ENCODE data around the gene RNF150. TPM values are rescaled to one million over a fixed set of nuclear protein-coding genes. Genes with fewer than 3 reads are reported as not detected.

The RNF150 gene
- total RNA-seq, 1 experiment from 2014 or later: 4.4 TPM

DNA sequence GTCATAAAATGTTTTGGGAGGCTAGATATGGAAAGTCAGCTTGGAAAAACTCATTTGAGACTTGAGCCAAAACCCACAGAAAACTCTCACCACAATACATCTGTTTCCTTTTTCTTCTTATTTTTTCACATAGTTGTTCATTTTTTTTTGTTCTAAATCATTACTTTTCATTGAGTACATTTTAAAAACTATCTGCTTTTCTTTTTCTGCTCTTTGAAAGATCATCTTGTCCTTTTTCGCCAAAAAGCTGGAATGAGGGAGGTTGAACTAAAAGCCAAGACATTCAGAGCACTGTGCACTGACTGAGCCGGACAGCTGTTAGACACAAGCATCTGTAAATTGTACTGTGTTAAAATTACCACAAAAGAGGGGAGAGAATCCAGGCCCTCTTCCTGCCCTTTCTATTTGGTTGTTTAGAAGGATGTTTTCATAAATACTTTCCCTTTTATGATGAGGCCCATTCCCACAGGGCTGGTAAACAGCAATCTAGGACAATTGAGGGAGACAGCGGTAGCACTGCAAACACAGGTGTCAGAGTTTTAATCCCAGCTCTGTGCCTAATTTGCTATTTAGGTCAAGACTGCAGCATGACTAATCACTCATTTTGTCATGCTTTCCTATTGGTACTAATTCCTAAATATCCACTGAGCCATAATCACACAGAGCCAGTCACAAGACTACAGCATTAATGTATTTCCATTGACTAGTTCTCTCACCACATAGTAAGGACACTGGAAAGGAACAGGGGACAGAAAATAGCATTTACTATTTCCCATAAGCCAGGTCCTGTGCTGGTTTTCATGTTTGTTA lies 7.3 kb upstream of the RNF150 start:
- Histone ChIP-seq H2BK12ac (ENCODE audit: insufficient read length, low read depth, low read length) (no peak overlapping the region), H4K91ac (ENCODE audit: insufficient read length, low read depth, low read length) (no peak overlapping the region), H3K79me2 (ENCODE audit: insufficient read depth, low read length) (no peaks in the 10 kb centered on the region), H3T11ph (ENCODE audit: low read length) (no peak overlapping the region), H3K4ac (ENCODE audit: low read depth, low read length) (no peak overlapping the region), H3K9ac (ENCODE audit: extremely low read depth, insufficient read length, low read length) (no peak overlapping the region), H3K4me1 (ENCODE audit: insufficient read depth, low read length) (no peaks in the 10 kb centered on the region), H3K14ac (ENCODE audit: insufficient read depth, low read length) (no peak overlapping the region), H3K27ac (ENCODE audit: insufficient read length, low read depth, low read length) (no peak overlapping the region), H2BK5ac (ENCODE audit: insufficient read length, low read length) (no peak overlapping the region), H4K20me1 (ENCODE audit: control insufficient read depth, insufficient read depth, insufficient read length) (no peaks in the 10 kb centered on the region), H3K23me2 (ENCODE audit: insufficient read length, low read depth, low read length, poor library complexity, severe bottlenecking) (no peaks in the 10 kb centered on the region), H4K8ac (replicated peaks; ENCODE audit: insufficient read length, low read depth, low read length) (no peak overlapping the region), H2BK20ac (ENCODE audit: low read depth, low read length, poor library complexity, severe bottlenecking) (no peak overlapping the region), H2BK120ac (ENCODE audit: low read depth, low read length, poor library complexity, severe bottlenecking) (no peak overlapping the region), H3K79me1 (ENCODE audit: insufficient read depth, low read depth, low read length, poor library complexity, severe bottlenecking) (no peaks in the 10 kb centered on the region), H2AK5ac (ENCODE audit: insufficient read length, low read length) (no peak overlapping the region), H3K4me2 (ENCODE audit: insufficient read depth, insufficient read length, low read length) (no peak overlapping the region), H3K23ac (ENCODE audit: insufficient read length, low read depth, low read length) (no peak overlapping the region), H2BK15ac (ENCODE audit: low read depth, low read length) (no peak overlapping the region), H4K5ac (ENCODE audit: insufficient read length, low read depth, low read length) (no peak overlapping the region), H3K9me3 (ENCODE audit: control insufficient read depth, low read depth, low read length) (no peaks in the 10 kb centered on the region), H2AFZ (ENCODE audit: low read length) (no peak overlapping the region), H3K56ac (ENCODE audit: insufficient read length, low read depth, low read length) (no peak overlapping the region), H3K18ac (ENCODE audit: insufficient read length, low read depth, low read length) (no peak overlapping the region), H3K27me3 (ENCODE audit: insufficient read depth, low read length) (no peaks in the 10 kb centered on the region)
- H3K27me3 Mint-ChIP-seq (ENCODE audit: low read depth): peaks cover 19% of the 10 kb centered on the region
- TF ChIP-seq, protein P1, sequence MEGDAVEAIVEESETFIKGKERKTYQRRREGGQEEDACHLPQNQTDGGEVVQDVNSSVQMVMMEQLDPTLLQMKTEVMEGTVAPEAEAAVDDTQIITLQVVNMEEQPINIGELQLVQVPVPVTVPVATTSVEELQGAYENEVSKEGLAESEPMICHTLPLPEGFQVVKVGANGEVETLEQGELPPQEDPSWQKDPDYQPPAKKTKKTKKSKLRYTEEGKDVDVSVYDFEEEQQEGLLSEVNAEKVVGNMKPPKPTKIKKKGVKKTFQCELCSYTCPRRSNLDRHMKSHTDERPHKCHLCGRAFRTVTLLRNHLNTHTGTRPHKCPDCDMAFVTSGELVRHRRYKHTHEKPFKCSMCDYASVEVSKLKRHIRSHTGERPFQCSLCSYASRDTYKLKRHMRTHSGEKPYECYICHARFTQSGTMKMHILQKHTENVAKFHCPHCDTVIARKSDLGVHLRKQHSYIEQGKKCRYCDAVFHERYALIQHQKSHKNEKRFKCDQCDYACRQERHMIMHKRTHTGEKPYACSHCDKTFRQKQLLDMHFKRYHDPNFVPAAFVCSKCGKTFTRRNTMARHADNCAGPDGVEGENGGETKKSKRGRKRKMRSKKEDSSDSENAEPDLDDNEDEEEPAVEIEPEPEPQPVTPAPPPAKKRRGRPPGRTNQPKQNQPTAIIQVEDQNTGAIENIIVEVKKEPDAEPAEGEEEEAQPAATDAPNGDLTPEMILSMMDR (conservative IDR thresholded peaks at IDR 0.05): no peak
- no peak for DNase-seq
- no peak overlapping the region for H3K27ac Mint-ChIP-seq
- H3K9me3 Mint-ChIP-seq: no peaks in the 10 kb centered on the region
- no CpG with 5 or more reads among the region's 3 CpGs for WGBS (ENCODE audit: extremely low coverage, insufficient read length, low lambda C conversion rate)
- H3K4me1 Mint-ChIP-seq: no peaks in the 10 kb centered on the region
- no peak overlapping the region for H3K4me3 Mint-ChIP-seq
- H3K36me3 Mint-ChIP-seq (ENCODE audit: insufficient read depth in 1 of 3, low read depth in 3 of 3): no peaks in the 10 kb centered on the region
